GM23338 (cell line): ENCODE data around the gene ACSM6.

Source experiments
- EZH2 ChIP-seq: fragments of 200-600 bp; sonication (generic); IDR thresholded peaks from one replicate; pipeline ENCODE4 v1.8.0; 2017; ENCODE audit warnings: antibody characterized with exemption, mild to moderate bottlenecking, low read depth; ENCODE audit not compliant: unreplicated experiment
- JUNB ChIP-seq: IDR thresholded peaks from one replicate; pipeline ENCODE4 v1.6.1; 2016; ENCODE audit warnings: antibody characterized with exemption; ENCODE audit not compliant: unreplicated experiment
- POLR2AphosphoS5 ChIP-seq: IDR thresholded peaks from 2 replicates; pipeline ENCODE4 v1.6.1; 2016; ENCODE audit warnings: antibody characterized with exemption, low read depth
- TF ChIP-seq, protein P1 (sequence below), 2 experiments: fragments of 200-600 bp in 1 of 2; sonication (generic) in 1 of 2; conservative IDR thresholded peaks; 2 replicates each; pipeline versions ENCODE4 v1.5.1 to v1.6.1; 2016 to 2017; ENCODE audit warnings: antibody characterized with exemption in 2 of 2, low read depth in 2 of 2, mild to moderate bottlenecking in 2 of 2, moderate library complexity in 1 of 2

DNA sequence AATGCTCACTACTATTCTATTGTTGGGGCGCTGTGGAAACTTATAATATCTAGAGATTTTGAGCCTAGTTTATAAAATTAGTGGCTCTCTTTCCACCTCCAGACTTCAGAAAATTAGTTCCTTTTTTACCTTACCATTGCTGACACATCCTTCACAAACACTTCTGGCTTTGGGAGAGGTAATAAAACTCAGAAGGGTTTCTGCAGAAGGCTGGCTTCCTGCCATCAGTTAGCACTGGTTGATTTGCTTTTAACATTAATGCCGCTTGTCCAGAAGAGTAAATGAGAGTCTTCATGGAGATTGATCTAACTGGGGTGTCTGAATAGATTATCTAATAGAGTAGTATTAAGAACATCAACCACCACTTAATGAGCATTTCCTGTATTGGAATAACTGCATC, 20.3 kb downstream of the ACSM6 start:
- TF ChIP-seq, protein P1, sequence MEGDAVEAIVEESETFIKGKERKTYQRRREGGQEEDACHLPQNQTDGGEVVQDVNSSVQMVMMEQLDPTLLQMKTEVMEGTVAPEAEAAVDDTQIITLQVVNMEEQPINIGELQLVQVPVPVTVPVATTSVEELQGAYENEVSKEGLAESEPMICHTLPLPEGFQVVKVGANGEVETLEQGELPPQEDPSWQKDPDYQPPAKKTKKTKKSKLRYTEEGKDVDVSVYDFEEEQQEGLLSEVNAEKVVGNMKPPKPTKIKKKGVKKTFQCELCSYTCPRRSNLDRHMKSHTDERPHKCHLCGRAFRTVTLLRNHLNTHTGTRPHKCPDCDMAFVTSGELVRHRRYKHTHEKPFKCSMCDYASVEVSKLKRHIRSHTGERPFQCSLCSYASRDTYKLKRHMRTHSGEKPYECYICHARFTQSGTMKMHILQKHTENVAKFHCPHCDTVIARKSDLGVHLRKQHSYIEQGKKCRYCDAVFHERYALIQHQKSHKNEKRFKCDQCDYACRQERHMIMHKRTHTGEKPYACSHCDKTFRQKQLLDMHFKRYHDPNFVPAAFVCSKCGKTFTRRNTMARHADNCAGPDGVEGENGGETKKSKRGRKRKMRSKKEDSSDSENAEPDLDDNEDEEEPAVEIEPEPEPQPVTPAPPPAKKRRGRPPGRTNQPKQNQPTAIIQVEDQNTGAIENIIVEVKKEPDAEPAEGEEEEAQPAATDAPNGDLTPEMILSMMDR (conservative IDR thresholded peaks at IDR 0.05; ENCODE audit: low read depth in 2 of 2) = no peak
- no peak for TF ChIP-seq POLR2AphosphoS5
- TF ChIP-seq JUNB = no peak
- no peak for TF ChIP-seq EZH2
